Ishikawa (cell line): ENCODE results near the gene ROBO2.

Experiments
- CEBPB ChIP-seq: IDR thresholded peaks from 2 replicates; pipeline ENCODE4 v1.6.1; 2012
- CREB1 ChIP-seq: IDR thresholded peaks from 2 replicates; pipeline ENCODE4 v1.6.1; 2012; ENCODE audit warnings: low read depth
- EGR1 ChIP-seq: IDR thresholded peaks from 2 replicates; pipeline ENCODE4 v1.6.1; 2012
- EP300 ChIP-seq: IDR thresholded peaks from 2 replicates; pipeline ENCODE4 v1.6.1; 2012; ENCODE audit warnings: borderline replicate concordance
- FOXM1 ChIP-seq: IDR thresholded peaks from 2 replicates; pipeline ENCODE4 v1.6.1; 2012; ENCODE audit warnings: low read depth, borderline replicate concordance
- NFIC ChIP-seq: IDR thresholded peaks from 2 replicates; pipeline ENCODE4 v1.6.1; 2012
- RAD21 ChIP-seq: IDR thresholded peaks from 2 replicates; pipeline ENCODE4 v1.6.1; 2012; ENCODE audit warnings: low read depth
- TAF1 ChIP-seq: IDR thresholded peaks from 2 replicates; pipeline ENCODE4 v1.6.1; 2012; ENCODE audit warnings: low read depth, mild to moderate bottlenecking
- TCF12 ChIP-seq: IDR thresholded peaks from 2 replicates; pipeline ENCODE4 v1.6.1; 2012; ENCODE audit warnings: low read depth
- TEAD4 ChIP-seq: IDR thresholded peaks from 2 replicates; pipeline ENCODE4 v1.6.1; 2012
- YY1 ChIP-seq: IDR thresholded peaks from 2 replicates; pipeline ENCODE4 v1.6.1; 2012; ENCODE audit warnings: low read depth
- ZBTB7A ChIP-seq: IDR thresholded peaks from 2 replicates; pipeline ENCODE4 v1.6.1; 2012; ENCODE audit warnings: low read depth
- TF ChIP-seq, protein P1 (sequence below): IDR thresholded peaks from 2 replicates; pipeline ENCODE4 v1.6.1; 2012; ENCODE audit warnings: low read depth, mild to moderate bottlenecking
- TF ChIP-seq, protein P2 (sequence below): IDR thresholded peaks from 2 replicates; pipeline ENCODE4 v1.6.1; 2012
- TF ChIP-seq, protein P3 (sequence below): IDR thresholded peaks from 2 replicates; pipeline ENCODE4 v1.6.1; 2012

The ROBO2 gene

DNA sequence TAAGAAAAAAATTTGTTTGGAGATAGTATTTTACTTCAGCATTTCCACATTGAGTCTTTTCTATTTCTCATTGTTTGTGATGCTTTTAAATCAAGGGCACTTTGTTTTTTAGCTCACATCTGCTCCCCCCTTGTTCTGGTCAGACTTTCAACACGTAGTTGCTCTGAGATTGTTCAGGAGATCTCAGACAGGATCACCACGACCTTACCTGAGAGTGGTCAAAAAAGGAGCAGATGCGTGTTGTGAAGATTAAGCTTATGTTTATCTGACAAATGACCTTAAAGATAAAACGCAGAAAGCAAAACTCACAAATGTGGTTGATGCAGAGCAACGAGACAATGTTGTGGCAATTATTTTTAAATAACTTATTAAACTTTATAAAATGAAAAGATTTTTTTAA is 298.3 kb downstream of the ROBO2 start:
- TF ChIP-seq EGR1: no peak
- no peak for TF ChIP-seq CEBPB
- no peak for TF ChIP-seq TEAD4
- TF ChIP-seq, protein P1, sequence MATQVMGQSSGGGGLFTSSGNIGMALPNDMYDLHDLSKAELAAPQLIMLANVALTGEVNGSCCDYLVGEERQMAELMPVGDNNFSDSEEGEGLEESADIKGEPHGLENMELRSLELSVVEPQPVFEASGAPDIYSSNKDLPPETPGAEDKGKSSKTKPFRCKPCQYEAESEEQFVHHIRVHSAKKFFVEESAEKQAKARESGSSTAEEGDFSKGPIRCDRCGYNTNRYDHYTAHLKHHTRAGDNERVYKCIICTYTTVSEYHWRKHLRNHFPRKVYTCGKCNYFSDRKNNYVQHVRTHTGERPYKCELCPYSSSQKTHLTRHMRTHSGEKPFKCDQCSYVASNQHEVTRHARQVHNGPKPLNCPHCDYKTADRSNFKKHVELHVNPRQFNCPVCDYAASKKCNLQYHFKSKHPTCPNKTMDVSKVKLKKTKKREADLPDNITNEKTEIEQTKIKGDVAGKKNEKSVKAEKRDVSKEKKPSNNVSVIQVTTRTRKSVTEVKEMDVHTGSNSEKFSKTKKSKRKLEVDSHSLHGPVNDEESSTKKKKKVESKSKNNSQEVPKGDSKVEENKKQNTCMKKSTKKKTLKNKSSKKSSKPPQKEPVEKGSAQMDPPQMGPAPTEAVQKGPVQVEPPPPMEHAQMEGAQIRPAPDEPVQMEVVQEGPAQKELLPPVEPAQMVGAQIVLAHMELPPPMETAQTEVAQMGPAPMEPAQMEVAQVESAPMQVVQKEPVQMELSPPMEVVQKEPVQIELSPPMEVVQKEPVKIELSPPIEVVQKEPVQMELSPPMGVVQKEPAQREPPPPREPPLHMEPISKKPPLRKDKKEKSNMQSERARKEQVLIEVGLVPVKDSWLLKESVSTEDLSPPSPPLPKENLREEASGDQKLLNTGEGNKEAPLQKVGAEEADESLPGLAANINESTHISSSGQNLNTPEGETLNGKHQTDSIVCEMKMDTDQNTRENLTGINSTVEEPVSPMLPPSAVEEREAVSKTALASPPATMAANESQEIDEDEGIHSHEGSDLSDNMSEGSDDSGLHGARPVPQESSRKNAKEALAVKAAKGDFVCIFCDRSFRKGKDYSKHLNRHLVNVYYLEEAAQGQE: no peak
- no peak for TF ChIP-seq EP300
- no peak for TF ChIP-seq RAD21
- TF ChIP-seq CREB1: no peak
- TF ChIP-seq, protein P2, sequence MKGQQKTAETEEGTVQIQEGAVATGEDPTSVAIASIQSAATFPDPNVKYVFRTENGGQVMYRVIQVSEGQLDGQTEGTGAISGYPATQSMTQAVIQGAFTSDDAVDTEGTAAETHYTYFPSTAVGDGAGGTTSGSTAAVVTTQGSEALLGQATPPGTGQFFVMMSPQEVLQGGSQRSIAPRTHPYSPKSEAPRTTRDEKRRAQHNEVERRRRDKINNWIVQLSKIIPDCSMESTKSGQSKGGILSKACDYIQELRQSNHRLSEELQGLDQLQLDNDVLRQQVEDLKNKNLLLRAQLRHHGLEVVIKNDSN: no peak
- TF ChIP-seq YY1: no peak
- no peak for TF ChIP-seq ZBTB7A
- TF ChIP-seq FOXM1: no peak
- TF ChIP-seq NFIC: no peak
- no peak for TF ChIP-seq TCF12
- TF ChIP-seq, protein P3, sequence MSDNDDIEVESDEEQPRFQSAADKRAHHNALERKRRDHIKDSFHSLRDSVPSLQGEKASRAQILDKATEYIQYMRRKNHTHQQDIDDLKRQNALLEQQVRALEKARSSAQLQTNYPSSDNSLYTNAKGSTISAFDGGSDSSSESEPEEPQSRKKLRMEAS: no peak
- TF ChIP-seq TAF1: no peak

DNA sequence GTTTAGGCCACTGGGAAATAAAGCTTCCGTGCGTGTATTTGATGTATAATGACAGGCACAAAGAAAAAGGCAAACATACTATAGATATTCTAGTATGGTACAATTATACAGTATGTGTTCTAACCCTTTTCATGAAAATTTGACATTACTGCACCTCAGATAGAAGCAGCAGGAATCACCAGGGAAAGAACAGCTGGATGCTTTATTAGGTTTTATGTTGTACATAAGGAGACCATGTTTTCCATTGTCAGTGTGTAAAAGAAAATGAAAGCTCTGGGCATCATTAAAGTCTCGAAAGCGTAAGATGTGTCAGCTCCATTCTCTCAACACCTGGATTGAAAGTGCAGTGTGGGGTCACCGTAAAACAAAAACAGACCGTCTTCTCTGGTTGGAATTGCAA is 302.1 kb downstream of the ROBO2 start:
- TF ChIP-seq, protein P3: no peak
- TF ChIP-seq CREB1 (no peak), TAF1 (no peak), RAD21 (no peak), EGR1 (no peak), YY1 (no peak), NFIC (no peak), TEAD4 (no peak), CEBPB (no peak), TCF12 (no peak), EP300 (no peak), FOXM1 (no peak), ZBTB7A (no peak)
- TF ChIP-seq, protein P1: no peak
- TF ChIP-seq, protein P2: no peak

DNA sequence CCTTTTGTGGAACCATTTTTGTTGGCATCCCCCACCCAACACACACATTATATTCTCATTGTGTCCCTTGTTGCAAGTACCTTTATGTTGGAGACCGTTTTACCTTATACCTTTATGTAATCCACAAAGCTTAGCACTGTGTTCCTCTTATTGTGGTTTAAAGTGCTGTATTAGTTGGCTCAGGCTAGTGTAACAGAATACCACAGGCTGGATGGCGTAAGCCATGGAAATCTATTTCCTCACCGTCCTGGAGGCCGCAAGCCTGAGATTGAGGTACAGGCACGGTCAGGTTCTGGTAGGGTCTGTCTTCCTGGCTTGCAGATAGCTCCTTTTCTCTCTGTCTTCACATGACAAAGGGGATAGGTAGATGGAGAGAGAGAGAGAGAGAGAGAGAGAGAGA is 302.8 kb downstream of the ROBO2 start:
- TF ChIP-seq YY1: no peak

DNA sequence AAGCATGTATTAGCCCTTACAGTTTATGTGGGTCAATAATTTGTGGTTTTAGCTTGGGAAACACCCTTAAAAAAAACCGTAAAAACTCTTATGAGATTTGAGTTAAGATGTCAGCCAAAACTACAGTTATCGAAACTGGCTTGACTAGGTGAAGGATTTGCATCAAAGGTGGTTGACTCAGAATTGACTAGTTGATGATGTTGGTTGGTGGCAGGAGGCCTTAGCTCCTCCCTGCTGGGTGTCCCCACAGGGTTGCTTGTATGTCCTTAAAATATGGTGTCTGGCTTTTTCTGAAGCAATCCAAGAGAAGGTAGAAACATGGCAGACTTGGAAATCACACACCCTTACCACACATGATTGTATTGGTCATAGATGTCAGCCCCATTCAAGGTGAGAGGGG is 305.1 kb downstream of the ROBO2 start:
- TF ChIP-seq, protein P3: no peak
- no peak for TF ChIP-seq CREB1
- no peak for TF ChIP-seq FOXM1

DNA sequence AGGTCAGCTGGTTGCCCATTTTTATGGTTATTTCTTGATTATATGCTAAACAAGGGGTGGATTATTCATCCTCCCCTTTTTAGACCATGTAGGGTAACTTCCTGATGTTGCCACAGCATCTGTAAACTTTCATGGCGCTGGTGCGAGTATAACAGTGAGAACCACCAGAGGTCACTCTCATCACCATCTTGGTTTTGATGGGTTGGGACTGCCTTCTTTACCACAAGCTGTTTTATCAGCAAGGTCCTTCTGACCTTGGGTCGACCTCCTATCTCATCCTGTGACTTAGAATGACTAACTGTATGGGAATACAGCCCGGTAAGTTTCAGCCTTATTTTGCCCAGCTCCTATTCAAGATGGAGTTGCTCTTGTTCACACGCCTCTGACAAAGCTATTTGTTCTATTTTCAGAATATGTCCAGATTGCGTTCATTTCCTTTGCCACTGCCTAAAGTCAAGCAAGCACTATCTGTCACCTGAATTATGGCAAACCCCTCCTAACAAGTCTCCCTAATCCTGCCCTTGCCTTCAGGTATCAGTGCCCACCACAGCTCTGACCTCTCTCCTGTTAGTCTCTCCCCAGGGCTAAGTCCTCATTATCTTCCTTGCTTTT is 308.5 kb downstream of the ROBO2 start:
- TF ChIP-seq EGR1 (no peak), NFIC (no peak), EP300 (no peak), YY1 (no peak), RAD21 (peak; percentile 57), CEBPB (no peak), TEAD4 (no peak), FOXM1 (no peak)

DNA sequence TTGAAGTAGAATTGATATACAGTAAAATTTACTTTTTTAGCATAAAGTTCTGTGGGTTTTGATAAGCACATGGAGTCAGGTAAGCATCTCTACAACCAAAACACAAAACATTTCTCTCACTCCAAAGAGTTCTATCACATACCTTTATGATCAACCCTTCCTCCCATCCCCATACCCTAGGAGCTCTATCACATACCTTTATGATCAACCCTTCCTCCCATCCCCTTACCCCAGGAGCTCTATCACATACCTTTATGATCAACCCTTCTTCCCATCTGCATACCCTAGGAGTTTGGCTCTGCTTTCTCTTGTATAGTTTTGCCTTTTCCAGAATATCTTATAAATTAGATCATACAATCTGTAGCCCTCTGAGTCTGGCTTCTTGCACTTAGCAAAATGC is 315.1 kb downstream of the ROBO2 start:
- TF ChIP-seq, protein P3: no peak
- no peak for TF ChIP-seq RAD21
- no peak for TF ChIP-seq TAF1
- TF ChIP-seq, protein P2: no peak
- no peak for TF ChIP-seq EGR1
